Ascending aorta (tissue), 2 donors: ENCODE data around the gene RAB27A. TPM values are rescaled to one million over a fixed set of nuclear protein-coding genes. Genes with fewer than 3 reads are reported as not detected.

Experiments used
- DNase-seq, 2 donors: peaks; one replicate each; pipeline ENCODE4 v3.0.0-alpha.2; 2019; ENCODE audit warnings: low spot score in 2 of 2
- H3K27ac ChIP-seq, 2 donors: fragments of 200-600 bp; sonication (generic); one replicate each; pipeline ENCODE4 v1.5.1; 2016 to 2017; ENCODE audit warnings: mild to moderate bottlenecking in 1 of 2
- H3K27me3 ChIP-seq: fragments of 200-600 bp; sonication (generic); one replicate; pipeline ENCODE4 v1.5.1; 2017
- H3K36me3 ChIP-seq, 2 donors: fragments of 200-600 bp; sonication (generic); one replicate each; pipeline ENCODE4 v1.5.1; 2016
- H3K4me1 ChIP-seq, 2 donors: fragments of 200-600 bp; sonication (generic); one replicate each; pipeline ENCODE4 v1.5.1; 2016 to 2017; ENCODE audit warnings: mild to moderate bottlenecking in 1 of 2
- H3K4me3 ChIP-seq, 2 donors: fragments of 200-600 bp; sonication (generic); one replicate each; pipeline ENCODE4 v1.5.1; 2016 to 2017; ENCODE audit warnings: mild to moderate bottlenecking in 1 of 2
- H3K9me3 ChIP-seq, 2 donors: fragments of 200-600 bp; sonication (generic); one replicate each; pipeline ENCODE4 v1.5.1; 2016
- CTCF ChIP-seq, 3 experiments: fragments of 200-600 bp in 2 of 3; fragments of 450-650 bp in 1 of 3; sonication (generic) in 2 of 3; IDR thresholded peaks; one replicate each; pipeline ENCODE4 v1.5.1; 2016 to 2019; ENCODE audit warnings: antibody characterized with exemption in 3 of 3, mild to moderate bottlenecking in 1 of 3, moderate library complexity in 1 of 3
- intact Hi-C: fragments of 100-400 bp; cut with DNase I; formaldehyde crosslinking; loops from one replicate; pipeline ENCODE4 v1.15.1; 2023
- total RNA-seq: library from RNA; depleted of rRNA; stranded (reverse); fragments of >200 nt; gene quantifications from one replicate; pipeline ENCODE4 v1.1.0, GENCODE V29; 2016

The RAB27A gene
- total RNA-seq, 1 donor from 2014 or later: 17.9 TPM

- H3K9me3 ChIP-seq: no peaks in the 10 kb centered on the region
- H3K36me3 ChIP-seq: no peaks in the 10 kb centered on the region
- H3K4me1 ChIP-seq: no peaks in the 10 kb centered on the region
- no peak for DNase-seq
- H3K27me3 ChIP-seq: no peaks in the 10 kb centered on the region
- TF ChIP-seq CTCF (IDR thresholded peaks at IDR 0.05): no peak
- intact Hi-C loops: no loop called here
- H3K4me3 ChIP-seq: no peak overlapping the region
- H3K27ac ChIP-seq: no peak overlapping the region
These were observed 19.3 kb downstream of the RAB27A start for GRCh38 chr15:55270291-55270690.

GRCh38 chr15:55268176-55268695 lies 21.4 kb downstream of the RAB27A start:
- no peaks in the 10 kb centered on the region for H3K4me1 ChIP-seq
- H3K27ac ChIP-seq: no peak overlapping the region
- H3K4me3 ChIP-seq: no peak overlapping the region
- no peaks in the 10 kb centered on the region for H3K27me3 ChIP-seq
- no peaks in the 10 kb centered on the region for H3K36me3 ChIP-seq
- no peak for DNase-seq
- TF ChIP-seq CTCF (IDR thresholded peaks at IDR 0.05): no peak
- no peaks in the 10 kb centered on the region for H3K9me3 ChIP-seq
- intact Hi-C loops: no loop called here

GRCh38 chr15:55267401-55268175 lies 22.0 kb downstream of the RAB27A start:
- intact Hi-C loops: no loop called here
- no peak for TF ChIP-seq CTCF (IDR thresholded peaks at IDR 0.05)
- Histone ChIP-seq H3K4me3 (no peak overlapping the region), H3K27ac (no peak overlapping the region), H3K9me3 (no peaks in the 10 kb centered on the region), H3K36me3 (no peaks in the 10 kb centered on the region), H3K27me3 (no peaks in the 10 kb centered on the region), H3K4me1 (no peaks in the 10 kb centered on the region)
- DNase-seq: peak; percentile 24 to 75

- Histone ChIP-seq H3K27me3 (no peaks in the 10 kb centered on the region), H3K9me3 (no peaks in the 10 kb centered on the region), H3K4me1 (no peaks in the 10 kb centered on the region), H3K27ac (no peak overlapping the region), H3K4me3 (no peak overlapping the region), H3K36me3 (no peaks in the 10 kb centered on the region)
- no peak for DNase-seq
- intact Hi-C loops: no loop called here
- no peak for TF ChIP-seq CTCF (IDR thresholded peaks at IDR 0.05)
These were observed 23.1 kb downstream of the RAB27A start for GRCh38 chr15:55266547-55266946.

GRCh38 chr15:55260562-55261131 lies 29.0 kb downstream of the RAB27A start:
- intact Hi-C loops: no loop called here
- no peaks in the 10 kb centered on the region for H3K36me3 ChIP-seq
- H3K4me1 ChIP-seq: no peaks in the 10 kb centered on the region
- H3K9me3 ChIP-seq: no peaks in the 10 kb centered on the region
- H3K4me3 ChIP-seq: no peak overlapping the region
- TF ChIP-seq CTCF (IDR thresholded peaks at IDR 0.05): no peak
- no peak overlapping the region for H3K27ac ChIP-seq
- no peak for DNase-seq
- H3K27me3 ChIP-seq: no peaks in the 10 kb centered on the region
